HG02678 (cell line): ENCODE results near the gene IPO13.

Experiments
- ATAC-seq: cut with Tn5 transposase; IDR thresholded peaks from one replicate; pipeline ENCODE4 v1.9.1; 2021; ENCODE audit warnings: mild to moderate bottlenecking, moderate library complexity; ENCODE audit not compliant: unreplicated experiment

Gene IPO13

DNA sequence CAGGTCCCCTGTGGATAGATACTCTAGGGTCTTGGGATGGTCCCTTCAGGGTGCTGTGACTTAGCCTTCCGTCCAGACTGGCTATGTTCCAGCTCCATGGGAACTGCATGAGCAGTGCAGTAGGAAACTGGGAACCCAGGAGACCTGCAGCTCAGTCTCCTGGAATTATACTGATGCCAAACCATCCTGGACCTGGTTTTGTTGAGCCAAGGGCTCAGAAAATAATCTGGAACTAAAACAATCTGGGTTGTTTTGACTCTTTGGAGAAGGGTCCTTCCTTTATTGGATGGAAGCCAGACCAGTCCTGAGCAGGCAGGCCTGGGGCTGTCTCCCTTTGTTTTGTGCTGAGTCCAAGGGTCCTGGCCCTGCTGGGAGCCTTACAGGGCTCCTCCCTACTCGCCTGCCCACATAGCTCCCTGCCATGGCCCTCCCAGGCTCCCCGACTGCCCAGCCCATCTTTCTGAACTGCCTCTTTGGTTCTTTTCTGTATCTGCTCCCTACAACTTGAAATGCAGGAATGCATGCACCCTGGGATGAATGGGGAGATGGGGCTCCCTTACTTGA, 1.2 kb downstream of the IPO13 start:
- no peak for ATAC-seq

DNA sequence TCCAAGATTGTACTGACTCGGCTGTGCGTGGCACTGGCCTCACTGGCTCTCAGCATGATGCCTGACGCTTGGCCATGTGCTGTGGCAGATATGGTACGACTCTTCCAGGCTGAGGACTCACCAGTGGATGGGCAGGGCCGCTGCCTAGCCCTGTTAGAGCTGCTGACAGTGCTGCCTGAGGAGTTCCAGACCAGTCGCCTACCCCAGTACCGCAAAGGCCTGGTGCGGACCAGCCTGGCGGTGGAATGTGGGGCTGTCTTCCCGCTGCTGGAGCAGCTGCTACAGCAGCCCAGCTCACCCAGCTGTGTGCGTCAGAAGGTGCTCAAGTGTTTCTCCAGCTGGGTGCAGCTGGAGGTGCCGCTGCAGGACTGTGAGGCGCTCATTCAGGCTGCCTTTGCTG, 2.9 kb downstream of the IPO13 start:
- ATAC-seq: no peak

DNA sequence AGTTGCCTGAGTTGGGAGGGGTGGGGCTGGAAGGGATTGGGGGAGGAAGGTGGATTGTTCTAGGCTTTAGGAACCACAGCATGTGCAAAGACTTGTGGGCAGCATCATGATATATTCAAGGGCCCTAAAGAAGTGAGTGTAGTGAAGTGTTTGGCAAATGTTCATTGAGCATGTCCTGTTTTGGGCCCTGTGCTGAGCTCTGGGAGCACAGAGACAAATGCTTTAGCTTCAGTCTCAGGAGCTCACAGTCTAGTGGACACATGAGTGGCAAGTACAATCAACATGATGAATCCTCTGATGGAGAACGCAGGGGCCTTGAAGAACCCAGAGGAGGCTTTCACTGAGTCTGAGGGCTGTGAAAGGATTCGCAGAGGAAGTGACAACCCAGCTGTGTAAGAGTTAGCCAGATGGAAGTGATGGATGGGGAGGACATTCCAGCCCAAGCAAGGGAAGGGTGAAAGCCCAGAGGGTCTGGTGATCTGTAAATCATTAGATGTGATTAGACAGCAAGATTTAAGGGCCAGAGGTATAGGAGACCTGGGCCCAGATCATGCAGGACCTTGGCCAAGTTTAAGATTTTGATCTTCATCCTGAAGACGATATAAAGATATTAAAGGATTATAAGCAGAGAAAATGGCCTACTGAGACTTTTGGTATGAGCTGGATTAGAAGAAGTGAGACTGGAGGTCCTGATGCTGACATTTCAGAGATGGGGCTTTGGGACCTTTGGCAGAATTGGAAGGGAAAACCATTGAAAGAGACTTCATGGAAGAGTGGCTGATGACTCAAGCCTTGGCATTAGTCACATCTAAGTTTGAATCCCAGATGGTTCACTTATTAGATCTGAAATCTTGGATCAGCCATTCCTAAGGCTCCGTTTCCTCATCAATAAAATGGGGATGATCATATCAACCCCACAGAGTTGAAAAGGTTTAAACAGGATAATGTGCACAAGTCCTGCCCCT, 4.6 kb downstream of the IPO13 start:
- no peak for ATAC-seq

DNA sequence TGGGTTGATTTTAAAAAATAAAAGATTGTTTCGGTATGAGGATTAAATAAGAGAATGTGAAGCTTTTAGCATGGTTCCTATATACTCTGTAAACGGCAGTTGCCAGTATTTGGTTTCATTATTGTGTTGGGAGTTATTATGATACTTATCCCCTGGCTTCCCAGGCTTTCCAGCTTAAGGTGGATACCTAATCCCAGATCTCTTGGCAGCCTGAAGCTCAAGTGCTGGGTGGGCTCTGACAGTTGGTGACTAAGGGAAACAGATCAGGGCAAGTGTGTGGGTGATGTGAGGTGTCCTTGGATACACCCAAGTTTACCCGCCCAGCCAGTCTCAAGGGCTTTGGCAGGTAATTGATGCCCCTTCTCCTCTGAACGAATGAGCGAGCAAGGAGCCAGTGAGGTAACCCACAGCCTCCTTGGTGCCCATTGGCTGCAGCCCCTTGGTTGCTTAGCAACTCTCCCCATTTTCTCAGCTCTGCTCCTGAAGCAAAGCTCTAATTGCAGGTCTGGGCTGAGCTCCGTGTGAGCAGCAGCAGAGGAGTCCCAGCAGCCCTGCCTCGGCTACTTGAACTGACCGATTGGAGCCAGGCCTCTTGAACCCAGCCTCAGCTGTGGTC, 6.1 kb downstream of the IPO13 start:
- no peak for ATAC-seq

DNA sequence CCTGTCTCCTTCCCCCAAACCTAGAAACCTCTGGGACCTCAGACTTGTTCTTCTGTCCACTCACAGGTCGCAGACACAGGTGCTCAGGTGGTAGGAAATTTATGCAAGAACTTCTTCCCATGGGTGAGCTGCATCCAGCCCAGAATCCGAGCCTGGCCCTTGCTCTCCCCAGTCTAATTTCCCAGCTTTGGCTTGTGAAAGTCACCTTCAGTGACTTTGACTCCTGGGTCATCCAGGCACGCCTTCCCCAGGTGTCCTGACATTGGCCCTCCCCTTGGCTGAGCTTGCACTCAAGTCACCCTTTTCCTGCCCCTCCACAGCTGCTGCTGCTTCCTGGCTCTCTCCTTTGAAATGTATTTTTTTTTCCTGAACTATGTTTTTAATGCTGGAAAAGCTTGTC, 6.6 kb downstream of the IPO13 start:
- no peak for ATAC-seq

DNA sequence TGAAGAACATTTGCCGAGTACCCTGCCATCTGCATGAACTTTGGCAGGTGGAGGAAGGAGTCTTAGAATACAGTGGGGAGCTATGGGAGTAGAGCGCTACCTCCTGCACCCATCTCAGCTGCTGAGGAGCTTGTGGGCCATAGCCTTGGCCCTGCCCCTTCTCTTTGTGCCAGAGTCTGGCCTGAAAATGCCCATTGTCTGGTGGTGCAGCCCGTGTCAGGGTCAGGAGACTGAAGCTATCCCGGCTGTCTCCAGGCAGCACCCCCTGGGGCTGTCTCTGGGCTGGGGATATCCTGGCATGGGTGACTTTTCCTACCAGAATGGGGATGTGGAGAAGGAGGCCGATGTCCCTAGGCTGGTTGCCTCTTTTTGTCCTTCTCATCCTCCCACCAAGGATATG, 7.3 kb downstream of the IPO13 start:
- ATAC-seq: no peak

DNA sequence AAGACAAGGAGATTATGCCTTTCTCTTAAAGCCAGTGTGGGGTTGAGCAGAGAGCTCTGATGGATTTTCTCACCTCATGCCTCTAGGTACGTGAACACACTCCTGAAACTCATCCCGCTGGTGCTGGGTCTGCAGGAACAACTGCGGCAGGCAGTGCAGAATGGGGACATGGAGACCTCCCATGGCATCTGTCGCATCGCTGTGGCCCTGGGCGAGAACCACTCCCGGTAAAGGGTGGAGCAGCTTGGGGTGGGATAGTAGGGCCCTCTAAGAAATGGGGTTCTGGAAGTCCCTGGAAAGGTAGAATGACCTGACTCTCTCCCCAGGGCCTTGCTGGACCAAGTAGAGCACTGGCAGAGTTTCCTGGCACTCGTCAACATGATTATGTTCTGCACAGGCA, 9.5 kb downstream of the IPO13 start:
- no peak for ATAC-seq

DNA sequence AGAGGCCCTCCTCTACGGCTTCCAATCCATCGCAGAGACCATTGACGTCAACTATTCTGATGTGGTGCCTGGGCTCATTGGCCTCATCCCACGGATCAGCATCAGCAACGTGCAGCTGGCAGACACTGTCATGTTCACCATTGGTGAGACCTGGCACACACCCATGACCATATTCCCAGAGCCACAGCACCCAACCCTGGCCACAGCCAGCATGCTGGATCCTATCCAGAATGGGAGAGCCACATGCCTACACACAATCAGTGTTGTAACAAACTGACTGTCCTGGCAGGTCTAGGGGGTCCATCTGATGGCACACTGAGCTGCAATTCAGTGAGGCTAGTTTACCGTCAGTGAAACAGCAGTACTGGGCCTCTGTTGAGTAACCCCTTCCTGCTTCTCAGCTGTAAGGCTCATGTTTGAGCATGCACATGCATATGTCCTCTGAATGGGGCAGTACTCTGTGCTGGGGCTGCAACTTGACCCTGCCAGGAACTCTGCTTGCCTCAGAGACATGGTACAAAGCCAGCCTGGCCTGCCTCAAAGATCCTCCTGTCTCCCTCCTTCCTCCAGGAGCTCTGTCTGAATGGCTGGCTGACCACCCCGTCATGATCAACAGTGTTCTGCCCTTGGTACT, 10.8 kb downstream of the IPO13 start:
- no peak for ATAC-seq

DNA sequence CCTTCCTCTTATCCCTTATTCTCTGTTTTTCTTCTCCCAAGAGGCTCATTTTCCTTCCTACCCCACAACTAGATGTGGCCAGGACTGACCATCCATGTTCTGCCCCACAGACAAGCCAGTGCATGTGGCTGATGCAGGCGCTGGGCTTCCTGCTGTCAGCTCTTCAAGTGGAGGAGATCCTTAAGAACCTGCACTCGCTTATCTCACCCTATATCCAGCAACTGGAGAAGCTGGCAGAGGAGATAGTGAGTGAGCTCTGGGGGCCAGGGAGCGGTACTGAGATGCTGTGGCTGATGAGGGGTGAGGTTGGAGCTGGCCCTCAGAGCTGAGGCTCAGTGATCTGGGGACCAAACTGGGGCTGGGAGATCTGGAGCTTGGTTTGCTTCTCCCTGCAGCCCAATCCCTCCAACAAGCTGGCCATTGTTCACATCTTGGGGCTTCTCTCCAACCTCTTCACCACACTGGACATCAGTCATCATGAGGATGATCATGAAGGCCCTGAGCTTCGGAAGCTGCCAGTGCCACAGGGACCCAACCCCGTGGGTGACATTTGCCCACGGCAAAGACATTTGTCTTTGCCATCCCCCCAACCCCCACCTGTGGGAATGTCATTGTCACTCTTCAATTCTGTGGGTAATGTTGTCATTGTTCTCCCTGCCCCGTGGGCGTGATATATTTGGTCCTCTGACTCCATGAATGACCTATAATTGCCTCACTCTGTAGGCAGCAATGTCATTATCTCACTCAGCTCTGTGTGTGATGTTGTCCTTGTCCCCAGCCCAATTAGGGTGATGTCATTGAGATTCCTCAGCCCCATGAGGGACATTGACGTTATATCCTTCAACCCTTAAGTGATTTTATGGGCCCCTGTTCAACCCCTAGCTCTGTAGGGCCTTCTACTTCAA, 11.9 kb downstream of the IPO13 start:
- no peak for ATAC-seq

DNA sequence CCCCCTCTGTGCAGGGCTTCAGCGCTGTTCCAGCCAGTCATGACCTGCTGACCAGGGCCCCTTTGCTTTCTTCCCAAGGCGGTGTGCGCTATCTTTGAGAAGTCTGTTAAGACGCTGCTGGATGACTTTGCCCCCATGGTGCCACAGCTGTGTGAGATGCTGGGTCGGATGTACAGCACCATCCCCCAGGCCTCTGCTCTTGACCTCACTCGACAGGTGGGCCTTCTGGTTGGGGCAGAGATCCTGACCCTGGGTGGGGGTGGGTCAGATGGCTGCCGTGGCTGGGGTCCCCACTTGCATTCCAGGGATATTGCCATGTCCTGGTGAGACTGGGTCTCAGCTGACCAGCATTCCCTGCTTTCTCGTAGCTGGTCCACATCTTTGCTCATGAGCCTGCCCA, 14.0 kb downstream of the IPO13 start:
- ATAC-seq: no peak

DNA sequence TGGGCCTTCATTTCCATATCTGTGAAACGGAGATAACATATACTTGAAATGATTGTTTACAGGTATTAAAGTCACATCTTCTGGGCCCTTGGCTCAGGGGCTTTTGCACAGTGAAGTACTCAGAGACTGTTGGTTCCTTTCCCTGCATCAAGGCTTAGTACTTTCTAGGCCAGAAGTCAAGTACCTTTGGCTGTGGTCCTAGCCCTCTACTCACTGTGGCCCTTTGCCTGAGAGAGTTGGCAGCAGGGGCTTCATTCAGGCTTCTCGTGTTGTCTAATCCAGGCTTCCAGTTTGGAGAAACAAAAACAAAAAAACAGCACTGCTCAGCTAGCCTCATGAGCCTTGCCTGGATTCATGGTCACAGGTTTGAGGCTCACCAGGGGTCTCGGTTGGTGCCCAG, 14.9 kb downstream of the IPO13 start:
- no peak for ATAC-seq

DNA sequence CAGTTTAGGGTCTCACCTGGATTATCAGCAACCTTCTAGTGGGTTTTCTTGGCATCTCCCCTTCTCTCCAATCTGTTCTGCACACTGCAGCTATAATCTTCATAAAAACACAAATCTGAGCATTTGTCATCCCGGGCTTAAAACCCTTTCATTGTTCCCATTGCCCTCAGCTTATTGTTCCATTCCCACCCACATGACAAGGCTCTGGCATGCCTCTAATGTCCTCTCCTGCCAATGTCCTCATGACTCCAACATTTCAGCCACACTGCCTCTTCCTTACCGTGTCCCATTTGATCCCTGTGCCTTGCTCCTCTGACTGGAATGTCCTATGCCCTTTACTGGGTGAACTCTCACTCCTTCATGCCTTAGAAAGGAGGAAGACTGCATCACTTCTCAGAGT, 15.6 kb downstream of the IPO13 start:
- ATAC-seq: no peak

DNA sequence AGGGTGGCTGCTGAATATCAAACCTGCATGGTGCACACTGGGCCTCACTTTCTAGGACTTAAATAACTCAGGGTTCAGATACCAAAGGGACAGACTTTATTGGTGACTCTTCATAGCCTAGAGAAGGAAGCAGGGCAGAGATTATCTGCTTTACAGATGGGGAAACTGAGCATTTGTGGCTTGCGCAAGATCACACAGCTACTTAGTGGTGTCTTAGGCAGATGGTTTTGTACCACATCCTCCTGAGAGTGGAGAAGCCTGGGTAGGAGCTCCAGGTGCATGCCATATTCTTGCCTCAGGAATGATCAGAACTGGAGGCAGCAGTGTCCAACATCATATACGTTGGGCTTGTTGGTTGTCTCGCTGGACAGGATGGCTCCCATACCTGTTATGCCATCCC, 16.3 kb downstream of the IPO13 start:
- no peak for ATAC-seq

DNA sequence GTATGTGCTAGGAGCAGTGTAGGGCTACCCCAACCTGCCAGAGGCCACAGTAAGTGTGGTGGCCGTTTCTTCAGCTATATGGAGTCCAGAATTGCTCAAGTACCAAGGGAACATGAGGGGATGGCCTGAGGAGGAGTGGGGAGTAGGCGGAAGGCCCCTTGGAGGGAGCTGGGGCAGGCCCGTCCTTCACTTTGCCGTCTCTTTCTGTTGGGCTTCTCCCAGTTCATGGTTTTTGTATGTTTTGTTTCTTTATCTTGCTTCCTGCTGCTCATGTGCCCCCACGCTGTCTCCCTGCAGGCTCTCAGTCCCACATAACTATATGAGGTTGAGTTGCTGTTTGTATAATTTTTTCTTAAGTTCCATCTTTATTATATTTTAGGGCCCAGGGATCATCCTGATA, 17.1 kb downstream of the IPO13 start:
- ATAC-seq: no peak

DNA sequence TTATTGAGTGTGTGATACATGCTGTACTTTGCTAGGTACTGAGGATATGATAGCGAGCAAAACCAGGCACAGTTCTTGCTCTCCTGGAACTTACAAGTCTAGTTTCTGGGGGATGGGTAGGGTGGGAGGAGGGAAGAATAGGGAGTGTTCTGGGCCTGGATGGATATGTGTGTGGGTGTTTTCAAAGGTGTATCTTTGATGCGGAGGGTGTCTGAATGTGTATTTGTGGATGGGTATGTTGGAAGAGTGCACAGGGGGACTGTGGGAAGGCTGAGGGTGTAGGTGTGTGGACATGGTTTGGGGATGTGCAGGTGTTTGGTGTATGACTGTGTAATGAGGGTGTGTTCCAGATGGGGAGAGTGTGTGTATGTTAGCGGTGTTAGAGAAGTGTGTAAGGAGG, 18.6 kb downstream of the IPO13 start:
- no peak for ATAC-seq

DNA sequence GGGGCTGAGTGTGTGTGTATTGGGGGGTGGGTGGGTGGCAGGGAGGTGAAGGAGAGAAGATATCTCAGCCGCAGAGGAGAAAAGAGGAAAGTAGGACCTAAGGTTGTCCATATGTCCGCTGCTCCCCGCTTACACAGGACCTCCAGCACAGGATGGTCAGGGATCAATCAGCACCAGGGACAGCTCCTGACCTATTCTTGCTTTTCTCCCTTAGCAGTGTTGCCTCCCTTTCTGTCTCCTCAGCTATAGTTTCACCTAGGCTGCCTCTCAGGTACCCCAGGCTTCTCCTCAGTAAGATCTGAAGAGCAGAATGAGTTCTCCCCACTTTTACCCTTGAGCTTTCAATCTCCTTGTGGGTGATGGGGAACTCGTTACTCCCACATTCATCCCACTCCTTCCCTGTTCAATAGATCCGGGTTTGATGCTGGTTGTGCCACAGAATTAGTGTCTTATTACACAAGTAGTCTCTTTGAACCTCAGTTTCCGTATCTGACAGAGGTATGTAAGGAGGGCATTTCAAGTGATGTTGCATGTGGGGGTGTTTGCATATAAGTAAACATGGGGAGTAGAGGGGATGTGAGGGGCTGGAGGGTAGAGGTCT, 21.7 kb downstream of the IPO13 start:
- no peak for ATAC-seq

DNA sequence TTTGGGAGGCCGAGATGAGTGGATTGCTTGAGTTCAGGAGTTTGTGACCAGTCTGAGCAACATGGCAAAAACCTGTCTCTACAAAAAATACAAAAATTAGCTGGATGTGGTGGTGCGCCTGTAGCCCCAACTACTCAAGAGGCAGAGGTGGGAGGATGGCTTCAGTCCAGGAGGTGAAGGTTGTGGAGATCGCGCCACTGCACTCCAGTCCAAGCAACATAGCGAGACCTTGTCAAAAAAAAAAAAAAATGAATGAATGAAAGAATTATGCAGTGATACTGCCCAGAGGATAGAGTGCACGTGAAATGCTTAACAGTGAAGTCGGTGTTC, 22.6 kb downstream of the IPO13 start:
- no peak for ATAC-seq

DNA sequence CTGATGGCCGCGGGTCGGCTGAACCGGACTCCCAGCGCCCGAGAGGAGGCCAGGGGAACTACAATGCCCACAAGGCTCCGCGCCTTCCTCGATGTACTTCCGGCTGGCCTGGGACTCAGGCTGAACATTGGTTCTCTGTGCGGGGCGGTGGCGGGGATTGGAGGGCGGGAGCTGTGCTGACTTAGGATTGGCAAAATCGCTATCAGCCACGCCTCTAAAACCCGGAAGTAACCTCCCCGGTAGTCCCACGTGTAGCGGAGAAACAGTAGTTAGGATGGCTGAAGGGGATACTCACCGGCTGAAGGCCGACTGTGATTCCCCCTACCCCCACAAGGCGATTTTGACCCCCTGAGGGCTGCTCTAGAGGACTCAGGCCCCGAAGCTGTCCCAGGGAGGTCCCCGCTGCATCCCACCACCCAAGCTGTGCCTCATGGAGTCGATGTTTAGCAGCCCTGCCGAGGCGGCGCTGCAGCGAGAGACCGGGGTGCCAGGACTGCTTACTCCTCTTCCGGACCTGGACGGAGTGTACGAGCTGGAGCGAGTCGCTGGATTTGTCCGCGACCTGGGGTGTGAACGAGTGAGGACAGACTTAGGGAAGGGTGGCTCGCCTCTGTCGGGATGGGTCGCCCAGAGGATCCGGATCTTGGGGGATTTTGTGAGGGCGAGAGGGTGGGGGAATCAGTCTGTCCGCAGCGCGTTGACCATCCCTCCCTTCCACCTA, 23.2 kb downstream of the IPO13 start, which contains the start of gene DPH2:
TSS of gene DPH2 (plus strand) at position 265 of the 721 bp plus-strand sequence. CDS start at position 431, 166 bp downstream.
- peak; percentile 85 for ATAC-seq

DNA sequence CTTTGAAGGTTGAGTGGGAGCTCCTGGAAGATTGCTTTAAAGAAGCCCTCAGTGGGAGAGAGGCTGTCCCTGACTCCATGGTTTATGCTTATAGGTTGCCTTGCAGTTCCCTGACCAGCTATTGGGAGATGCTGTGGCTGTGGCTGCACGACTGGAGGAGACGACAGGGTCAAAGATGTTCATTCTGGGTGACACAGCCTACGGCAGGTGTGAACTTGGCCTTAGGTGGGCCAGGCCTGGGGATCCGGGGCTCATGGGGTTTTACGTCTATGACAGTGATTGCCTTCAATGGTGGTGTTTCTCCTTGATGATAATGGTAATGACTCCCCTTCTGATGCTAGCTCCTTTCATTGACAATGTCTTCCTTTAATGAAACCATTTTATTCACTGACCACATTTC, 23.8 kb downstream of the IPO13 start:
- ATAC-seq: no peak

DNA sequence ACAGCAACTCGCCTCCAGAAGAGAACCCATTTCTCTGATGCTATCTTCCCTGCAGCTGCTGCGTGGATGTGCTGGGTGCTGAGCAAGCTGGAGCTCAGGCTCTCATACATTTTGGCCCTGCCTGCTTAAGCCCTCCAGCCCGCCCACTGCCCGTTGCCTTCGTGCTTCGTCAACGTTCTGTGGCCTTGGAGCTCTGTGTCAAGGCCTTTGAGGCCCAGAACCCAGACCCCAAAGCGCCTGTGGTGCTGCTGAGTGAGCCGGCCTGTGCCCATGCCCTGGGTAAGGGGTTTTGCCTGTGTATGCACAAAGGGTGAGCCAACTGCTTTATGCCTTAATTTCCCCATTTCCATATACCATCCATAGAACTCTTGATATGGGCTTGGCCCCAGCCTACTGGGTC, 24.2 kb downstream of the IPO13 start:
- no peak for ATAC-seq
